NCI-H345 (cell line): ENCODE measurements around the gene HEATR5A.
"Not testable (repeated sequence)": the region's sequence is repeated elsewhere in the genome, so short reads cannot be mapped to it uniquely, and the experiment has no call there.

Experiments used
- DNase-seq: peaks from one replicate; lab custom pipeline; 2025; lab: John Stamatoyannopoulos, UW

Gene HEATR5A

DNA sequence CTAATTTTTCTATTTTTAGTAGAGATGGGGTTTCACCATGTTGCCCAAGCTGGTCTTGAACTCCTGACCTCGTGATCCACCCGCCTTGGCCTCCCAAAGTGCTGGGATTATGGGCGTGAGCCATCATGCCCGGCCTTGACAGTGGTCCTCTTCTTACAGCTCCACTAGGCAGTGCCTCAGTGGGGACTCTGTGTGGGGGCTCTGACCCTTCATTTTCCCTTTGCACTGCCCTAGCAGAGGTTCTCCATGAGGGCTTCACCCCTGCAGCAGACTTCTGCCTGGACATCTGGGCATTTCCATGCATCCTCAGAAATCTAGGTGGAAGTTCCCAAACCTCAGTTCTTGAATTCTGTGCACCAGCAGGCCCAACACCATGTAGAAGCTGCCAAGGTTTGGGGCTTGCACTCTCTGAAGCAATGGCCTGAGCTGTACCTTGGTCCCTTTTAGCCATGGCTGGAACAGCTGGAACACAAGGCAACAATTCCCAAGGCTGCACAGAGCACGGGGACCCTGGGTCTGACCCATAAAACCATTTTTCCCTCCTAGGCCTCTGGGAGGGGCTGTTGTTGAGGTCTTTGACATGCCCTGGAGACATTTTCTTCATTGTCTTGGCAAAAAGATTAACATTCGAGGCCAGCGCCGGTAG is 90.4 kb downstream of the HEATR5A start:
- DNase-seq, result not testable (repeated sequence)

DNA sequence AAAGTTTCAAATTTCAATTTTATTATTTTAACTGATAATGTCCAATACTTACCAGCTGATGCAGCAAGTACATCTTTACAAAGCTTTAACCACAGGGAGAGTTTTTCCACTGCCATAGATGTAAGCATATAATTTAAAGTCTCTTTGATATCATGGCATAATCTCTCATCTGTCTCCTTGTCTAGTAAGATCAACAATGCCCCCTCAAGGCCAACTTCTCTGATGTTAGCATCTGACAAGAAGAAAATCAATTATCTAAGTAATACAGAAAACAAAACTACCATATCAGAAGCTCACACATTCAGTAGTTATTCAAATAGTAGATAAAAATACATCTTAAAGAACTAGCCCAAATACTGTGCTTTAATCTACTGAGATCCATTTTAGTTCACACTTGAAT is 94.2 kb downstream of the HEATR5A start:
- no peak for DNase-seq

DNA sequence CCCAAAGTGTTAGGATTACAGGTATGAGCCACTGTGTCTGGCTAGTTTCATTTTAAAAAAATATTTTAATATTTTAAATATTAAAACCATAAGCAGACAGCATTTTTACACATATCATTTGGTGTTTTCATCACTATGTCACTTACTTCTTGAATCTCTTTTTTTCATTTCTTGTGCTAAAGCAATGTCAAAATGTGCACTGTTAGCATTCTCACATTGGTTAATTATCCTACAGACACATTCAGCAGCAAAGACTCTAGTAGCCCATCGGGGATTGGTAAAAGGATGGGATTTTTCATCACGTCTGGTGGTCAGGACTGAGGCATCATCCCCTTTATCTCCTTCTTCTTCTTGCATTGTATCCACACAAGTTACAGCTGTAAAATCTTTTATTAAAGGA is 96.9 kb downstream of the HEATR5A start:
- DNase-seq, result no peak

DNA sequence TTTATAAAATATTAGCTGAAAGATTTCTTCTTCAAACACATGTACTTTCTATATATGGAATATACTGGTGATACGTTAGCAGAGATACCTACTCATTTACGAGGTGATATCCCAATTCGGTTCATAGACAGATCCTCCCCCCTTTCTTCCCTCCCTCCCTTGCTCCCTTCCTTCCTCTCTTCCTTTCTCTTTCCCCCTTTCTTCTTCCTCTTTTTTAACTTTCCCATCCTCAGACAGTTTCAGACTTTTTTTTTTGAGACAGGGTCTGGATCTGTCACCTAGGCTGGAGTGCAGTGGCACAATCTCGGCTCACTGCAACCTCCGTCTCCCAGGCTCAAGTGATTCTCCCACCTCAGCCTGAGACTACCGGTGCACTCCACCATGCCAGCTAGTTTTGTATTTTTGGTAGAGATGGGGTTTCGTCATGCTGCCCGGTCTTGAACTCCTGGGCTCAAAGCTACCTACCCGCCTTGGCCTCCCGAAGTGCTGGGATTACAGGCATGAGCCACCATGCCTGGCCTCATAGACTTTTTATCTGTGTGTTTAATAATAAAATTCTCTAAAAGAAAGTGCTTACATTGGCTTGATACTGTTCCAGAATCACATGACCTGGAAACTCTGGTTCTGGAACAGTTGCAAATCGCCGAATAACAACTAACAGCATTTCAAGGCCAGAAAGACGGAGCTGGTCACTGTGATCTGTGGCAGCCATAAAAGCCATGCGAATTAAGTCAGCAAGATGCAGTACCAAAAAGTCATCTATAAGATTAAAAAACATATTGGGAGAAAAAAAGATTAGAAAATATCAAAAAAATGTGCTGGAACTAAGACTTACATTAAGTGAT is 99.2 kb downstream of the HEATR5A start:
- DNase-seq, result no peak

DNA sequence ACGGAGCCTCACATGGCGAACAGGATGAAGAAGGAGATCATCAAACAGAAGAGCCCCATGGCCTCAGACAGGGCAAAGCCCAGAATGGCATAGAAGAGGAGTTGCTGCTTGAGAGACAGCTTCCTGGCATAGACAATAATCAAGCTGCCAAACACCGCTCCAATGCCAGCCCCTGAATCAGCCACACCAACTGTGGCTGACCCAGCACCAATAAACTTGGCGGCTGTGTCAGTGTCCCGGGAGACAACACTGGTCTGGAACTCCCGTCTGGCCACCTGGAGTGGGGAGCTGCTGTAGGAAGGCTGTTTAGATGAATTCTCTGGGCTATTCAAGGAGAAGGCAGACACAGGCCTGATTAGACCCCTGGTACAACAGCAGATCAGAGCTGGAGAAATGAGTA is 100.1 kb downstream of the HEATR5A start:
- DNase-seq, result no peak

DNA sequence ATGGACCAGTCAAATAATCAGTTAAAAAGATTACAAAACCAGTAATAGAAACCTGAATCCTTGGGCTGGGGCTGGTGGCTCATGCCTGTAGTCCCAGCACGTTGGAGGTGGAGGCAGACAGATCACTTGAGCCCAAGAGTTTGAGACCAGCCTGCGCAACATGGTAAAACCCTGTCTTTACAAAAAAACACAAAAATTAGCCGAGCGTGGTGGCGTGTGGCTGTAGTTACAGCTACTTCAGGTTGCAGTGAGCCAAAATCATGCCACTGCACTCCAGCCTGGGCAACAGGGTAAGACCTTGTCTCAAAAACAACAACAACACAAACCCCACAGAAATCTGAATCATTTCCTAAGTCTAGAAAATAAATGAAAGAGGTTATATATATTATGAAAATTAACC is 100.6 kb downstream of the HEATR5A start:
- no peak for DNase-seq

DNA sequence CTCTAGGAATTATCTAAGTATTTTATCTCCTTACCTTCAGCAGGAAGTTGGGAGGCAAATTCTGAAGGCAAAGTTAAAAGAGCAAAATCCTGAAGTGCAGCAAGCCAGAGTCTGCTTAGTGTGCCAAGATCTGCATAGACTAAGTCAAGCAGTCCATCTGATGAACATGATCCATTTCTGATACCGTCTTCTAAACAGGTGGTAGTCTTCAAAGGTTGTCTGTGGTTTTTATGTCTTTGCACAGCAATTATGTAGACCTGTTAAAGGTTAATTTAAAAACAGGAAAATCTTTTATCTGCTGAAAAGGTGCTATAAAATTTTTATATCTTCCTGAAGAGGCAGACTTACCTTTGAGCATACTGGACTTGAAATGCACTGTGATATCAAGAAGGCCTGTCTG is 107.4 kb downstream of the HEATR5A start:
- DNase-seq, result no peak

DNA sequence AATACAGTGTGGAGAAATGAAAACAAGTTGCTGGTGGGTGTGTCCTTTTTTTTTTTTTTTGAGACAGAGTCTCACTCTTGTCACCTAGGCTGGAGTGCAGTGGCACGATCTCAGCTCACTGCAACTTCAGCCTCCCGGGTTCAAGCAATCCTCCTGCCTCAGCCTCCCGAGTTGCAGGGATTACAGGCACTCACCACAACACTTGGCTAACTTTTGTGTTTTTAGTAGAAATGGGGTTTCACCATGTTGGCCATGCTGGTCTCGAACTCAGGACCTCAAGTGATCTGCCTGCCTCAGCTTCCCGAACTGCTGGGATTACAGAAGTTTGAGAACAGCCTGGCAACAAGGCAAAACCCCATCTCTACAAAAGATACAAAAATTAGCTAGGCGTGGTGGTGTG is 108.0 kb downstream of the HEATR5A start:
- not testable (repeated sequence) for DNase-seq

DNA sequence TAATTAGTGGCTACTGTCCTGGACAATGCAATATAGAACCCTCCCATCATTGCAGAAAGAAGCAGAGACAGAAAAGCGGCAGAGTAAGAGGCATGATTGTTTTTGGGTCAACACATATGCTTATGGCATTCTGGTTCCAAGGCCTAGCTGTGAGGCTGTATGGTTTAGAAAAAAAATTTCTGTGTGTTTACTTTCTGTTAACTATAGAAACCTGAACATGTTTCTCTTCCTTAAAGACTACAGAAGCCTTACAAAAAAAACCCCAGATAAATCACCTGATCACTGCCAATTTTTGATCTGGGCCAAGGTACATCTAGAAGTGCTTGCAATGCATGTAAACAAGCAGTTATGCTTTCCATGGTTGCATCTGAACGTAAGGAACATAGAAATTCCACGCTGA is 112.7 kb downstream of the HEATR5A start:
- no peak for DNase-seq

DNA sequence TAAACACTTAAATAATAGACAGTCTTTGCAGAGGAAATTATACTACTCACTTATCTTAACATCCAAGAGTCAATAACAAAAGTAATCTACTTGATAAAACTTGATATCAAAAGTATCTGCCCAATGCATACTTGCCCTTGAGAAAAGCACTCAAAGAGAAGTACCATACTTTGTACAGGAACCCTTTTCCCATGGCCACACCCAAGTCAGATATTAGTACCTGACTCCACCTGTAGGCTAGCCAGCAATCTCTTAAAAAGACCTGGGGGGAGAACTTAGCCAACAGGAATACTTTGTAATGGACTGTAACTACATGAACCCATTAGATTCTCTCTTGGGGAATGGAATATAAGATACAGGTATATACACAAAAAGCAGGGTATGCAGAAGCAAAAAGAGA is 113.2 kb downstream of the HEATR5A start:
- no peak for DNase-seq

DNA sequence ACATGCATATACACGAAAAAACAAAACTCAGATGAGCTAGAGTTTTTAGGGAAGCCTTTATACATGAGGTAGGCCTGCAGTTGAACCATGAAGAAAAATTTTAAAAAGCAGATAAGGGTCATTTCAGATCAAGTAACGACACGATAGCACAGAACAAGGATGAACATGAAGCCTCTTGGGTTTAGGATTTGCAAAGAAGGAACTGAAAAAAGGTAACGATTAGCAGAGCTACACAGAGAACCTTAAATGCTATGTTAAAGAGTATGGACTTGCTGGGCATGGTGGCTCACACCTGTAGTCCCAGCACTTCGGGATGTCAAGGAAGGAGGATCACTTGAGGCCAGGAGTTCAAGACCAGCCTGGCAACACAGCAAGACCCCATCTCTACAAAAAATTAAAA is 116.7 kb downstream of the HEATR5A start:
- DNase-seq, result no peak

DNA sequence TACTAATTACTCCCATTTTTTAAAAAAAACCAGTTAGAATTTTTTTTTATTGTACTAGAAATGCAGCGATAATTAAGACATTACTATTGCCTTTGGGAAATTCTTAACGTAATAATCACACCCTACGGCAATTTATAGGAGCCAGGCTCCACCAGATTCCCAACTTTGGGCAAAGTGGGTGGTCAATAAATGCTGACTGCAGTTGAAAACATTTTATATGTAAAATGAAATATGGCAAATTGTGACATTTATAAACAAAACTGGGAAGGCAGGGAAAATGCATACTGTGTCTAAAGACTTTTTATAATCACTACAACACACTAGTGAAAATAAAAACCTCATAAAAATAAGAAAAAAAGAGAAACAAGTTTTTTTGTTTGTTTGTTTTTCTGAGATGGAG is 119.5 kb downstream of the HEATR5A start:
- no peak for DNase-seq

DNA sequence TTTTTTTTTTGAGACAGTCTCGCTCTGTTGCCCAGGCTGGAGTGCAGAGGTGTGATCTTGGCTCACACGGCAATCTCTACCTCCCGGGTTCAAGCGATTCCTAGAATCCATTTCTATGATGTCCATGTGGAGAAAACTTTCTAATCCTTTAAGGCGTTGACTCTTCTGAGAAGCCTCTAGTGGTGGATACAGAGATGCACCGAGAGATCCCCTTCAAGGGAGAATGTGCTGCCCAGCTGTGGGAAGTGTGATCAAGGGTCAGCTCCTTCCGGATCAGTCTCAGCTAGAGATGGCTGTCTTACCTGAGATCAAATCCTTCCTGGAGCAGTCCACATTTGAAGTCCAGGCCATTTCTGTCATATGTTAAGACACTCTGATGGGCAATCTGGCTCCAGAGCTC is 120.1 kb downstream of the HEATR5A start:
- no peak for DNase-seq

DNA sequence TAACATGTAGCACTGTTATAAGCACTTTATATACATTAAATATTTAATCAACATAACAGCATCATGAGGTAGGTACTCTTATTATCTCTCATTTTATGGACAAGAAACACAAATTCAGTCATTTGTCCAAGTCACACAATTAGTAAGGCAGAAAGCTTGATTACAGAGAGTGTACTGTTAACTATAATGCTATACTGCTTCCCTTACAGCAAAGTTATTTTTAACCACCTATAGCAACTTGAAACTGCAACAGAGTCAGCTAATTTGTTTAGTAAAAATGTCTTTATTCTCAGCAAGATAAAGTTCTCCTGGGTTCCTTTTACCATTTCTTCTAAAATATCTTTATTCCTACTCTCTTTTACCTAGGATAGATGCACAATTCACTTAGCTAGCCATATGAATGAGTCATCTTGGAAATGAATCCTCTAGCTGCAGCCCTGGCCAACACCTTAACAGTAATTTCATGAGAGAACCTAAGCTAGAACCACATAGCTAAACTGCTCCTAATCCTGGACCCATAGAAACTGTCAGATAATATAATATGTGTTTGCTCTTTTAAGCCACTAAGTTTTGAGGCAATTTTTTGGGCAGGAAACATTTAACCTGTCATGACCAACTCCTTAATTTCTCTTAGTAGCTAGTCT is 122.5 kb downstream of the HEATR5A start:
- DNase-seq, result no peak

DNA sequence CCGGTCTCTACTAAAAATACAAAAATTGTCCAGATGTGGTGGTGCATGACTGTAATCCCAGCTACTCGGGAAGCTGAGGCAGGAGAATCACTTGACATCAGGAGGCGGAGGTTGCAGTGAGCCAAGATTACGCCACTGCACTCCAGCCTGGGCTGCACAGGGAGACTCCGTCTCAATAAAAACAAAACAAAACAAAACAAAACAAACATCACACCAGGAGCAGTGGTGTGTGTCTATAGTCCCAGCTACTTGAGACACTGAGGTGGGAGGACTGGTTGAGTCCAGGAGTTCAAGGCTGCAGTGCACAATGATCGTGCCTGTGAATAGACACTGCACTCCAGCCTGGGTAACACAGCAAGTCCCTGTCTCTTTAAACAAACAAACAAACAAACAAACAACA is 123.2 kb downstream of the HEATR5A start:
- no peak for DNase-seq

DNA sequence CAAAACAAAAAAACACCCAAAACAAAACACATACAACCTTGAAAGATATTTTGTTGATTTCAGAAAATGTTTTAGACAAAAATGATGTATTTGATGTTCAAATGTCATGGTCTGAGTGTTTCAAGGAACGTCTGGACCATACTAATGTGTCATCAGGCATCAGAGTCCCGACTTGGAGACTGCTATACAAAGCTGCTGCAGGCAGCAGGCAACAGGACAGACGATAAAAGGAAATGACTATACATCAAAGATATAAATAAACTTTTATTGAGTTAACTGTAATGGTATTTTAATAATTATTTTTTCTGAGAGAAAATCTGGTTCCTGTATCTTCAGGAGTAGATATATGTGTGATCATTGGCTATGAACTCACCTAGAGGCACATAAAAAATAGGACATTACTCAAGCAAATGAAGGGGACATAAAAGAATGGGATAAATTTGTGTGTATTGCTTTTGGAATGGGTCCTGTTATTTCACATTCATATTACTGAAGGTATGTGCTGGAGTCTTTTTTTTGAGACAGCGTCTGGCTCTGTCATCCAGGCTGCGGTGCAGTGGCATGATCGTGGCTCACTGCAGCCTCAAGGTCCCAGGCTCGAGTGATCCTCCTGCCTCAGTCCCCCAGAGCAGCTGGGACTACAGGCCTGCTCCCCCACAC is 125.5 kb downstream of the HEATR5A start:
- DNase-seq, result no peak

DNA sequence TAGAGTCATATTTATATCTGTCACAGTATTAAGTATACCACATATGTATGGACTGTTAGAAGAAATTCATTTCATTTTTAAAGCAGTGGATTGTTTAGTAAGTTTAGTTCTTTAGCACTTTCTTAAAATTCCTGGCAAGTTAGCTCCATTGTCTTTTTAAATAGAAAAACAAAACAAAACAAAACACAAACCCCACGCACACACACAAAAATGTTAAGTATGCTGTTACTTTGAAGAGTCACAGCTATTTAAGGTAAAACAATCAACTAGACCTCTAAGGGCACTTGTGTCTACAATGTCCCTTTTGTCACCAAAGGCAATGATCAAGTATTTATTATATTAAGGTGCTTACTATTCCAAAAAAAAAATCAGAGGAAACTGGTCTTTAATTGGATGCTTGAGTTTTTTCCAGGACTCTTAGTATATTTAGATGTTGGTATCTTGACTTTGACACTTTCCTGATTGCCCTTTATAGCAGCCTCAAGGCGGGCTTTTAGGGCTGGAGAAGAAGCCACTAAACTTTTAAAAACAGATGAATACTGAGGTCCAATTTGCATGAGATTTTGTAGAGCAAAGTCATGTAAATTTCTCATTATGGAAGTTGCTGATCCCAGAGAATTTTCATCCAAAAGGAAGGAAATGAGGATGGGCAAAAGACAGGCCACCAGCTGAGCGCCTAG is 127.3 kb downstream of the HEATR5A start:
- no peak for DNase-seq

DNA sequence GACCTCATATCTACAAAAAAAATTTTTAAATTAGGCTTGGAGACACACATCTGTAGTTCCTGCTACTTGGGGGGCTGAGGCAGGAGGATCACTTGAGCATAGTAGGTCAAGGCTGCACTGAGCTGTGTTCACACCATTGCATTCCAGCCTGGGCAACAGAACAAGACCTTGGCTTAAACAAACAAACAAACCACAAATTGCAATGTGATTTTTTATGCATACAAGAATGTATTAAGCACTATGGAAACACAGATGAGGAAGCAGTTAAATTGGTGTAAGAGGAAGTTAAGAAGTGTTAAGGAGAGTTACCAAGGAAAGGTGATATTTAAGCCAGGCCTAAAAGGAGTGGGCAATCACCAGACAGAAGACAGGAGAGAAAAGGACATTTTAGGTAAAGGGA is 129.1 kb downstream of the HEATR5A start:
- no peak for DNase-seq

DNA sequence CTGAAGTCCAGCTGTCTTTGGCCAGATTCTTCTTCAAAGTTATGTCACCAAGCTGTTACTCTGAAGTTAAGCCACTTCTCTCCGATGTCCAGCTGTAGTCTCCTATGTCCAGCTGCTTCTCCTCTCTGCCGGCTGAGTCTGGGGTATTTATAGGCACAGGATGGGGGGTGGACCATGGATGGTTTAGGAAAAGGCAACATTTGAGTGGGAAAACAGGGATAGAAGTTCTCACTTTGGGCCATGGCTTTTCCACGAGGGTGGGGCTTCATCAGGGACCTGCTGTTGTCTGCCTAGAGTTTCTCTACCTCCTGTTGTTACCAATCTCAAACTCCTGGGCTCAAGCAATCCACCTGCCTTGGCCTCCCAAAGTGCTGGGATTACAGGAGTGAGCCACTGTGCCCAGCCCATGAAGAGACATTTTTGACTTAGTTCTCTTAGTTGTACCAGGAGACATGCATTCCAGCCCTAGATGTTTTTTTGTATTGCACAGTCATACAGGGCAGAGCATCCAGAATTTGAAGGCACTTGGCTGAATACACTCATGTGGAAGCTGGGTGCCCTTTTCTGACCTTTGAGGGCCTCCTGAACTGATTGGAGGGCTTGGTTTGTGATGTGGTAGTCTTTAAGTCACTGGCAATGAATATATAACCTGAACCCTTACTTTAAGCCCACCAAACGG is 132.9 kb downstream of the HEATR5A start:
- DNase-seq, result no peak

DNA sequence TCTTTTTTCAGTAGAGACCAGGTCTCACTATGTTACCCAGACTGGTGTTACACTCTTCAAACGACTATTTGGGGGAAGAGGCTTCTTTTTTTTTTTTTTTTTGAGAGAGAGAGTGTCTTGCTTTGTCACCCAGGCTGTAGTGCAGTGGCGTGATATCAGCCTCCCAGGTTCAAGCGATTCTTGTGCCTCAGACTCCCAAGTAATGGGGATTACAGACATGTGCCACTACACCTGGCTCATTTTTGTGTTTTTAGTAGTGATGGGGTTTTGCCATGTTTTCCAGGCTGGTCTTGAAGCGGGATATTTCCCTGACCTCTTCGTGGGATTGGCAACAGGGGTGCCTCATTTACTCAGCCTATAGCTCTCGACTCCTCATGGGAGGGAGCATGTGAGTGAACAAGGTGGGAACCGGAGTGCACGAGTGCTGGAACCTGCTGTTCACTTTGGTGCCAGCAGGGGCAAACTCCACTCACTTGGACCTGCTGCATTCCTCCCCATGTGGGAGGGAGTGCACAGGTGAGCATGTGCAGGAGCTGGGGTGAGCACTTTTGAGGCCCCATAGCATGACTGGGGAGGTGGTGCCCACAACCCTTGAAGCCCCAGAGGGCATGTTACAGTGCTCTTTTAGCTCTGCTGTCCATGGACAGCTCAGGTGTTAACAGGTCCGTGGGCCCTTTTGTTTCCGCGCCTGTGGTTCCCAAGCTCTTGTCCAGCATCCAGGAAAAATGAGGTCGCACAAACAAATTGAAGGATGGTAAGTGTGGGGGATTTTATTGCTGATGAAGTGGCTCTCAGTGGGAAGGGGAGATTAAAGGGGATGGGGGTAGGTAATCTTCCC is 133.7 kb downstream of the HEATR5A start:
- no peak for DNase-seq
